Pancreas (tissue), 10 donors: ENCODE results near the gene TRH. TPM values are rescaled to one million over a fixed set of nuclear protein-coding genes. Genes with fewer than 3 reads are reported as not detected.
A peak's percentile ranks its signal among the peaks of the same experiment; 100 is the strongest.

Source experiments
- ATAC-seq, 4 donors: fragments of 200-7000 bp; cut with Tn5 transposase; one replicate each; pipeline versions ENCODE4 v1.8.0 to v1.9.1; 2020; ENCODE audit warnings: mild to moderate bottlenecking in 4 of 4, moderate library complexity in 4 of 4
- DNase-seq, 6 donors: peaks; one replicate each; pipeline ENCODE4 v3.0.0-alpha.2; 2020
- FAIRE-seq: peaks from 2 replicates; lab custom pipeline; 2012; peaks lifted over from hg19 to GRCh38; lab: Jason Lieb, UNC
- H3K27ac ChIP-seq, 4 donors: fragments of 200-600 bp; sonication (generic); 1 replicate in 3 of 4; 2 replicates in 1 of 4; pipeline versions ENCODE4 v1.5.0 to v1.8.0; 2020
- H3K27me3 ChIP-seq, 4 donors: fragments of 200-600 bp; one replicate each; pipeline ENCODE4 v1.8.0; 2021
- H3K36me3 ChIP-seq, 3 donors: fragments of 200-600 bp; sonication (generic) in 1 of 3; one replicate each; pipeline versions ENCODE4 v1.5.0 to v1.8.0; 2020 to 2021
- H3K4me1 ChIP-seq, 3 donors: fragments of 200-600 bp; one replicate each; pipeline ENCODE4 v1.8.0; 2021
- H3K4me3 ChIP-seq, 4 donors: fragments of 200-600 bp; sonication (generic) in 2 of 4; one replicate each; pipeline versions ENCODE4 v1.5.0 to v1.8.0; 2020 to 2021
- H3K9me3 ChIP-seq, 4 donors: fragments of 200-600 bp; one replicate each; pipeline ENCODE4 v1.8.0; 2021
- CTCF ChIP-seq, 4 donors: fragments of 200-600 bp; sonication (generic) in 3 of 4; IDR thresholded peaks; one replicate each; pipeline versions ENCODE4 v1.5.0 to v1.8.0; 2021; ENCODE audit warnings: antibody characterized with exemption in 4 of 4
- WGBS, 2 donors: extraction: QIAGEN DNeasy Blood & Tissue Kit; methylation state at CpG; one replicate each; pipeline ENCODE4 v1.1.7; 2013; 5-methylcytosine and 5-hydroxymethylcytosine counted together
- intact Hi-C, 3 donors: fragments of 100-400 bp; cut with DNase I; formaldehyde crosslinking; loops; one replicate each; pipeline versions ENCODE4 v1.11.1 to v1.14.2; 2022
- polyA plus RNA-seq, 2 donors: library from polyadenylated mRNA; stranded (reverse); fragments of 200-250 nt; gene quantifications; one replicate each; pipeline ENCODE4 v1.2.3, GENCODE V29; 2013
- total RNA-seq, 6 donors: library from RNA; stranded (reverse); fragmentation: NEBNext Ultra II Directional in 4 of 6; extraction: Animal tissue kit (Norgen Biotek cat#: 25700) in 4 of 6; gene quantifications; one replicate each; pipeline versions ENCODE4 v1.2.1 to v1.2.4, GENCODE V29; 2021 to 2023
- donor health status: healthy with polysubstance abuse.
- donor health status: DM: no; HTN: no; CAD: no; lungs with moderate emphysema.
- donor health status: DM: no; HTN: no; CAD: no.
- donor health status: control.
- donor health status: control.
- donor health status: Bipolar disorder and iron deficiency.
- donor health status: DM: yes; HTN: yes; CAD: no.
- donor health status: DM: no; HTN: no; CAD: no.
- donor health status: DM: no; HTN: no; CAD: no.
- donor health status: DM: yes; HTN: yes; CAD: no.

TRH gene
- total and polyA plus RNA-seq, 8 donors: not detected

GRCh38 chr3:129967761-129968160 lies 6.8 kb upstream of the TRH start:
- no peak for ATAC-seq
- H3K4me3 ChIP-seq: no peak overlapping the region
- H3K27me3 ChIP-seq: no peaks in the 10 kb centered on the region
- H3K36me3 ChIP-seq: no peaks in the 10 kb centered on the region
- 64 to 73% methylated on average over 5 of the region's 5 CpGs for WGBS, 2 donors
- no peak overlapping the region for H3K27ac ChIP-seq
- TF ChIP-seq CTCF (IDR thresholded peaks at IDR 0.05): no peak
- H3K4me1 ChIP-seq: no peaks in the 10 kb centered on the region
- intact Hi-C loops: no loop called here
- FAIRE-seq: no peak
- H3K9me3 ChIP-seq: no peaks in the 10 kb centered on the region
- no peak for DNase-seq

GRCh38 chr3:129971351-129972052 lies 3.0 kb upstream of the TRH start:
- Histone ChIP-seq H3K27me3 (peaks cover 0 to 19% (median 5%) of the 10 kb centered on the region in 4 donors), H3K36me3 (no peaks in the 10 kb centered on the region), H3K4me1 (peaks cover 0 to 11% (median 0%) of the 10 kb centered on the region in 3 donors), H3K9me3 (no peaks in the 10 kb centered on the region), H3K4me3 (no peak overlapping the region), H3K27ac (no peak overlapping the region)
- intact Hi-C loops: no loop called here
- DNase-seq (no peak), ATAC-seq (no peak), FAIRE-seq (no peak)
- 37 to 41% methylated on average over 8 of the region's 8 CpGs for WGBS, 2 donors
- no peak for TF ChIP-seq CTCF (IDR thresholded peaks at IDR 0.05)

- intact Hi-C loops: no loop called here
- DNase-seq (no peak), ATAC-seq (no peak), FAIRE-seq (no peak)
- no peak overlapping the region for H3K27ac ChIP-seq
- WGBS, 2 donors: 81 to 96% methylated on average over 2 of the region's 2 CpGs
- no peaks in the 10 kb centered on the region for H3K9me3 ChIP-seq
- H3K4me3 ChIP-seq: no peak overlapping the region
- H3K36me3 ChIP-seq: no peaks in the 10 kb centered on the region
- TF ChIP-seq CTCF (IDR thresholded peaks at IDR 0.05): no peak
- H3K4me1 ChIP-seq: peaks cover 0 to 11% (median 0%) of the 10 kb centered on the region in 3 donors
- peaks cover 0 to 25% (median 7%) of the 10 kb centered on the region in 4 donors for H3K27me3 ChIP-seq
These were observed 2.2 kb upstream of the TRH start for GRCh38 chr3:129972301-129972700.

- intact Hi-C loops: no loop called here
- TF ChIP-seq CTCF (IDR thresholded peaks at IDR 0.05): no peak
- 35 to 38% methylated on average over 39 of the region's 39 CpGs for WGBS, 2 donors
- DNase-seq (no peak), FAIRE-seq (no peak), ATAC-seq (no peak)
- Histone ChIP-seq H3K9me3 (no peaks in the 10 kb centered on the region), H3K4me1 (peaks cover 0 to 11% (median 0%) of the 10 kb centered on the region in 3 donors), H3K27me3 (peaks cover 0 to 25% (median 7%) of the 10 kb centered on the region in 4 donors), H3K4me3 (peak overlapping the region in 1 of 4 donors; percentile 28), H3K36me3 (no peaks in the 10 kb centered on the region), H3K27ac (no peak overlapping the region)
These were observed 512 bp upstream of the TRH start for GRCh38 chr3:129973853-129974563.
